Smooth muscle cell of the brain vasculature (primary cell): ENCODE measurements around the gene SLC10A7.

Experiments used
- DNase-seq: peaks from one replicate; pipeline ENCODE4 v3.0.0-alpha.2; 2012; ENCODE audit warnings: low read depth, low spot score

The SLC10A7 gene

GRCh38 chr4:146211440-146211839 is 310.3 kb downstream of the SLC10A7 start:
- no peak for DNase-seq

- no peak for DNase-seq
Observed at GRCh38 chr4:146210890-146211289, 310.9 kb downstream of the SLC10A7 start.

GRCh38 chr4:146207410-146207809 is 314.3 kb downstream of the SLC10A7 start:
- no peak for DNase-seq
